Fibroblast of villous mesenchyme (primary cell): Measurements from ENCODE around the gene ZNF557. TPM values are rescaled to one million over a fixed set of nuclear protein-coding genes. Genes with fewer than 3 reads are reported as not detected.

Experiments used
- DNase-seq: peaks from one replicate; pipeline ENCODE4 v3.0.0-alpha.2; 2010; ENCODE audit warnings: low read depth
- H3K4me3 ChIP-seq: 2 replicates; pipeline ENCODE4 v1.5.1; 2011; ENCODE audit warnings: low read depth, mild to moderate bottlenecking, low read length
- CTCF ChIP-seq: IDR thresholded peaks from 2 replicates; pipeline ENCODE4 v1.5.1; 2012; ENCODE audit warnings: low read depth, mild to moderate bottlenecking, low read length; ENCODE audit not compliant: insufficient read depth
- total RNA-seq: library from RNA; depleted of rRNA; stranded (reverse); fragments of >200 nt; gene quantifications from 2 replicates; pipeline ENCODE4 v1.2.3, GENCODE V29; 2012

The ZNF557 gene
- total RNA-seq, 1 donor = 15.5 TPM

GRCh38 chr19:7074705-7075282, 5.3 kb downstream of the ZNF557 start:
- H3K4me3 ChIP-seq = no peak overlapping the region
- no peak for TF ChIP-seq CTCF
- DNase-seq = no peak

DNA sequence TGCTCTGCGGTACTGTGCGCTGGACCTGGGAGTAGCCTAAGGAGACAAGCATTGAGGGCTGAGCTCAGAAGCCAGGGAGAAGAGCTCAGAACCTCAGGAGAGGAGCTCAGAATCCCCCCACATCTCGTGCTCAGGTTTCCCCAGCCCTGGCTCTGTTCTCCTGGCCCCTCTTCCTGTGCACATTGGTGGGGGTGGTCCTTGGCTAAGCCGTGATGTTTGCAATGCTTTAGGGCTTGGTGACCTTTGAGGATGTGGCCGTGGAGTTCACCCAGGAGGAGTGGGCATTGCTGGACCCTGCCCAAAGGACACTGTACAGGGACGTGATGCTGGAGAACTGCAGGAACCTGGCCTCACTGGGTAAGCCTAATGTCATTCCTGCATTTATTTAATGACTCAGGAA, 6.6 kb downstream of the ZNF557 start:
- no peak for TF ChIP-seq CTCF
- no peak overlapping the region for H3K4me3 ChIP-seq
- no peak for DNase-seq

- DNase-seq = no peak
- no peak for TF ChIP-seq CTCF
- H3K4me3 ChIP-seq = no peak overlapping the region
Measured at GRCh38 chr19:7078008-7078407, 8.5 kb downstream of the ZNF557 start.

GRCh38 chr19:7083076-7083956, 13.8 kb downstream of the ZNF557 start:
- TF ChIP-seq CTCF = no peak
- H3K4me3 ChIP-seq = no peak overlapping the region
- peak; percentile 37 for DNase-seq

DNA sequence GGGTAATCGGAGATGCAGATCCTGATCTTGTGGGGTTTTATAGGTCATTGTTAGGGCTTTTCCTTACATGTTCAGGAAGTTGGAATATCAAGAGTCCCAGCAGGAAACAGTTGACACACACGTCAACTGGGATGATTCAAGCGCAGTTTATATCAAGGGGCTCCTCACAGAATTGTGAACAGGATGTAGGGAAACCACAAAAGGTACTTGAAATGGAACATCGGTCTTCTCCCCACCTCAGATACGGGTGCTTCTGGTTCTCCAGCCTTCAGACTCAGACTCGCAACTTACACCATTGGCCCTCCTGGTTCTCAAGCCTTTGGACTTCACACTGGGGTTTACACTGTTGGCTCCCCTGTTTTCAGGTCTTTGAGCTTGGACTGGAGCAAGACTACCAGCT, 19.5 kb downstream of the ZNF557 start:
- no peak overlapping the region for H3K4me3 ChIP-seq
- TF ChIP-seq CTCF = no peak
- no peak for DNase-seq

- H3K4me3 ChIP-seq = peak overlapping the region; percentile 79
Measured at GRCh38 chr19:7098096-7098495, 28.6 kb downstream of the ZNF557 start.

More at GRCh38 chr19:7098096-7098495, 28.6 kb downstream of the ZNF557 start:
- no peak for DNase-seq
- TF ChIP-seq CTCF = no peak
